HG03097 (cell line): Measurements from ENCODE around the gene HGD.

Experiments
- ATAC-seq: cut with Tn5 transposase; IDR thresholded peaks from one replicate; pipeline ENCODE4 v1.9.1; 2021; ENCODE audit not compliant: unreplicated experiment, low FRiP score

HGD gene

GRCh38 chr3:120596116-120596852 lies 85.8 kb downstream of the HGD start, which contains the start of gene NDUFB4:
Gene NDUFB4 (plus strand): TSS chr3:120596336. CDS start chr3:120596360, 24 bp downstream.
- ATAC-seq: peak; percentile 97

- no peak for ATAC-seq
These were observed 86.3 kb downstream of the HGD start for GRCh38 chr3:120595788-120596115.

GRCh38 chr3:120587332-120587975 lies 94.6 kb downstream of the HGD start:
- no peak for ATAC-seq
